GM12801 (cell line): ENCODE data around the gene KCNQ4.

ENCODE experiments used
- CTCF ChIP-seq: IDR thresholded peaks from one replicate; pipeline ENCODE4 v1.5.1; 2011; ENCODE audit warnings: control low read depth; ENCODE audit not compliant: insufficient read length; ENCODE audit errors: extremely low read depth

Gene KCNQ4

GRCh38 chr1:40857737-40858136 lies 74.2 kb downstream of the KCNQ4 start:
- no peak for TF ChIP-seq CTCF

- no peak for TF ChIP-seq CTCF
Observed at GRCh38 chr1:40858856-40859416, 75.3 kb downstream of the KCNQ4 start.

- no peak for TF ChIP-seq CTCF
Observed at GRCh38 chr1:40860706-40861223, 77.2 kb downstream of the KCNQ4 start.

- TF ChIP-seq CTCF: no peak
Observed at GRCh38 chr1:40861224-40862003, 77.8 kb downstream of the KCNQ4 start.

GRCh38 chr1:40862008-40862863 lies 78.6 kb downstream of the KCNQ4 start, which contains the start of gene CITED4:
TSS of gene CITED4 (minus strand) at chr1:40862363. CDS start at chr1:40862127, 236 bp downstream.
- TF ChIP-seq CTCF: no peak

GRCh38 chr1:40868051-40868723 lies 84.6 kb downstream of the KCNQ4 start:
- TF ChIP-seq CTCF: no peak

- TF ChIP-seq CTCF: no peak
Observed at GRCh38 chr1:40870135-40870728, 86.6 kb downstream of the KCNQ4 start.
